GM23338 (cell line): ENCODE measurements around the gene FAM47C. TPM values are rescaled to one million over a fixed set of nuclear protein-coding genes. Genes with fewer than 3 reads are reported as not detected.
"Not testable (repeated sequence)": the region's sequence is repeated elsewhere in the genome, so short reads cannot be mapped to it uniquely, and the experiment has no call there.

ENCODE experiments used
- ATAC-seq: fragments of 200-7000 bp; cut with Tn5 transposase; 3 replicates; pipeline ENCODE4 v1.9.1; 2020
- DNase-seq: peaks from one replicate; pipeline ENCODE4 v3.0.0-alpha.2; 2015; ENCODE audit warnings: low spot score
- H2AFZ ChIP-seq: fragments of 200-600 bp; sonication (generic); 2 replicates; pipeline ENCODE4 v1.8.0; 2016; ENCODE audit warnings: antibody characterized with exemption, mild to moderate bottlenecking, moderate library complexity
- H3F3A ChIP-seq: fragments of 200-600 bp; sonication (generic); replicated peaks from 2 replicates; pipeline ENCODE4 v1.8.0; 2017; ENCODE audit warnings: antibody characterized with exemption, mixed run types, low read depth
- H3K27ac ChIP-seq: fragments of 200-600 bp; sonication (generic); 2 replicates; pipeline ENCODE4 v1.6.1; 2016; ENCODE audit warnings: low read depth
- H3K27me3 ChIP-seq: fragments of 200-600 bp; sonication (generic); 2 replicates; pipeline ENCODE4 v1.8.0; 2016; ENCODE audit warnings: mild to moderate bottlenecking, mixed run types, moderate library complexity; ENCODE audit not compliant: insufficient read depth
- H3K36me3 ChIP-seq: fragments of 200-600 bp; sonication (generic); 2 replicates; pipeline ENCODE4 v1.8.0; 2016; ENCODE audit warnings: mild to moderate bottlenecking; ENCODE audit not compliant: insufficient read depth
- H3K4me1 ChIP-seq: fragments of 200-600 bp; sonication (generic); 2 replicates; pipeline ENCODE4 v1.8.0; 2016; ENCODE audit warnings: mild to moderate bottlenecking, moderate library complexity; ENCODE audit not compliant: insufficient read depth
- H3K4me2 ChIP-seq: fragments of 200-600 bp; sonication (generic); 2 replicates; pipeline ENCODE4 v1.7.1; 2017; ENCODE audit warnings: mixed run types
- H3K4me3 ChIP-seq: fragments of 200-600 bp; sonication (generic); 2 replicates; pipeline ENCODE4 v1.6.1; 2016; ENCODE audit warnings: mixed run types
- H3K79me2 ChIP-seq: fragments of 200-600 bp; sonication (generic); replicated peaks from 2 replicates; pipeline ENCODE4 v1.8.0; 2017; ENCODE audit warnings: mild to moderate bottlenecking; ENCODE audit not compliant: insufficient read depth
- H3K9me2 ChIP-seq: fragments of 200-600 bp; sonication (generic); 2 replicates; pipeline ENCODE4 v1.8.0; 2017; ENCODE audit not compliant: insufficient read depth
- H4K20me1 ChIP-seq: fragments of 200-600 bp; sonication (generic); replicated peaks from 2 replicates; pipeline ENCODE4 v1.8.0; 2017; ENCODE audit warnings: mild to moderate bottlenecking; ENCODE audit not compliant: insufficient read depth
- H3K27ac Mint-ChIP-seq: 2 replicates; pipeline ENCODE4 v1.8.0; 2020; ENCODE audit warnings: inconsistent platforms, mild to moderate bottlenecking, moderate library complexity, mixed read lengths
- H3K27me3 Mint-ChIP-seq: 3 replicates; pipeline ENCODE4 v1.8.0; 2022; ENCODE audit warnings: low read depth, mild to moderate bottlenecking, moderate library complexity, mixed read lengths, inconsistent platforms; ENCODE audit not compliant: insufficient read depth, poor library complexity
- H3K36me3 Mint-ChIP-seq: 3 replicates; pipeline ENCODE4 v1.8.0; 2021; ENCODE audit warnings: low read depth, mild to moderate bottlenecking, inconsistent platforms, moderate library complexity, mixed read lengths
- H3K4me1 Mint-ChIP-seq: 3 replicates; pipeline ENCODE4 v1.8.0; 2020; ENCODE audit warnings: mild to moderate bottlenecking, inconsistent platforms, mixed read lengths
- H3K4me3 Mint-ChIP-seq: 3 replicates; pipeline ENCODE4 v1.8.0; 2021; ENCODE audit warnings: moderate library complexity, mild to moderate bottlenecking, inconsistent platforms, mixed read lengths
- H3K9me3 Mint-ChIP-seq: 3 replicates; pipeline ENCODE4 v1.8.0; 2020; ENCODE audit warnings: moderate library complexity, mild to moderate bottlenecking, inconsistent platforms, mixed read lengths
- CREB1 ChIP-seq: fragments of 250-450 bp; sonication (Bioruptor Pico); IDR thresholded peaks from 2 replicates; pipeline ENCODE4 v1.5.0; 2020; ENCODE audit warnings: low read depth, mild to moderate bottlenecking, moderate library complexity
- ETS1 ChIP-seq: IDR thresholded peaks from 2 replicates; pipeline ENCODE4 v1.6.1; 2016; ENCODE audit warnings: antibody characterized with exemption
- JUNB ChIP-seq: IDR thresholded peaks from one replicate; pipeline ENCODE4 v1.6.1; 2016; ENCODE audit warnings: antibody characterized with exemption; ENCODE audit not compliant: unreplicated experiment
- NANOG ChIP-seq: IDR thresholded peaks from 2 replicates; pipeline ENCODE4 v1.6.1; 2016; ENCODE audit warnings: antibody characterized with exemption, borderline replicate concordance
- POLR2AphosphoS5 ChIP-seq: IDR thresholded peaks from 2 replicates; pipeline ENCODE4 v1.6.1; 2016; ENCODE audit warnings: antibody characterized with exemption, low read depth
- REST ChIP-seq: IDR thresholded peaks from one replicate; pipeline ENCODE4 v1.6.1; 2018; ENCODE audit warnings: antibody characterized with exemption; ENCODE audit not compliant: unreplicated experiment
- STAT1 ChIP-seq: IDR thresholded peaks from one replicate; pipeline ENCODE4 v1.6.1; 2016; ENCODE audit warnings: antibody characterized with exemption; ENCODE audit not compliant: unreplicated experiment
- ZNF331 ChIP-seq: fragments of 250-450 bp; sonication (Bioruptor Pico); IDR thresholded peaks from 2 replicates; pipeline ENCODE4 v1.5.0; 2020; ENCODE audit warnings: low read depth, mild to moderate bottlenecking, moderate library complexity
- polyA plus RNA-seq: library from polyadenylated mRNA; unstranded; fragments of >200 nt; fragmentation: Nextera tagmentation; extraction: Ambion mirVana; gene quantifications from 2 replicates; pipeline ENCODE4 v1.2.1, GENCODE V29; 2016
- total RNA-seq: library from RNA; depleted of rRNA; stranded (reverse); fragments of >200 nt; shearing (Covaris generic); gene quantifications from 2 replicates; pipeline ENCODE4 v1.2.3, GENCODE V29; 2014

The FAM47C gene
- total and polyA plus RNA-seq, 2 experiments from 2014 or later, result not detected

- no peak overlapping the region for H3K4me3 Mint-ChIP-seq
- Histone ChIP-seq H3K27ac (no peak overlapping the region), H4K20me1 (no peaks in the 10 kb centered on the region), H3K27me3 (no peaks in the 10 kb centered on the region), H2AFZ (no peak overlapping the region), H3K79me2 (no peaks in the 10 kb centered on the region), H3F3A (no peaks in the 10 kb centered on the region), H3K4me1 (no peaks in the 10 kb centered on the region), H3K9me2 (no peaks in the 10 kb centered on the region), H3K4me3 (no peak overlapping the region), H3K36me3 (no peaks in the 10 kb centered on the region), H3K4me2 (no peak overlapping the region)
- ATAC-seq (no peak), DNase-seq (no peak)
- no peaks in the 10 kb centered on the region for H3K36me3 Mint-ChIP-seq
- H3K9me3 Mint-ChIP-seq, result peaks cover 3% of the 10 kb centered on the region; the same call in 1 of the 3 replicates
- no peak for TF ChIP-seq REST
- no peak for TF ChIP-seq ETS1
- no peak for TF ChIP-seq NANOG
- TF ChIP-seq ZNF331, result no peak
- no peak for TF ChIP-seq POLR2AphosphoS5
- TF ChIP-seq STAT1, result no peak
- TF ChIP-seq CREB1 (CRISPR knock-in tag), result no peak
- no peak for TF ChIP-seq JUNB
- no peaks in the 10 kb centered on the region for H3K27me3 Mint-ChIP-seq
- H3K4me1 Mint-ChIP-seq, result no peaks in the 10 kb centered on the region
- H3K27ac Mint-ChIP-seq, result no peak overlapping the region
These were observed 39.6 kb downstream of the FAM47C start for GRCh38 chrX:37047776-37048175.

GRCh38 chrX:37057572-37057971 lies 49.4 kb downstream of the FAM47C start:
- ATAC-seq, result not testable (repeated sequence)

More at GRCh38 chrX:37057572-37057971, 49.4 kb downstream of the FAM47C start:
- H4K20me1 ChIP-seq, H3K4me2 ChIP-seq, H3K4me1 Mint-ChIP-seq, H3K4me1 ChIP-seq, H3K27ac ChIP-seq, H3K36me3 Mint-ChIP-seq, DNase-seq, H3K4me3 Mint-ChIP-seq, H3K9me2 ChIP-seq, H3K27ac Mint-ChIP-seq, H3K9me3 Mint-ChIP-seq, H3K4me3 ChIP-seq, H2AFZ ChIP-seq, H3K36me3 ChIP-seq, H3F3A ChIP-seq, H3K79me2 ChIP-seq, H3K27me3 ChIP-seq, H3K27me3 Mint-ChIP-seq: not testable (repeated sequence)
